T1000 (cell line): Measurements from ENCODE around the gene CHRNB1.

Source experiments
- DNase-seq: peaks from one replicate; lab custom pipeline; 2025; ENCODE audit warnings: mixed read lengths; lab: John Stamatoyannopoulos, UW

CHRNB1 gene

DNA sequence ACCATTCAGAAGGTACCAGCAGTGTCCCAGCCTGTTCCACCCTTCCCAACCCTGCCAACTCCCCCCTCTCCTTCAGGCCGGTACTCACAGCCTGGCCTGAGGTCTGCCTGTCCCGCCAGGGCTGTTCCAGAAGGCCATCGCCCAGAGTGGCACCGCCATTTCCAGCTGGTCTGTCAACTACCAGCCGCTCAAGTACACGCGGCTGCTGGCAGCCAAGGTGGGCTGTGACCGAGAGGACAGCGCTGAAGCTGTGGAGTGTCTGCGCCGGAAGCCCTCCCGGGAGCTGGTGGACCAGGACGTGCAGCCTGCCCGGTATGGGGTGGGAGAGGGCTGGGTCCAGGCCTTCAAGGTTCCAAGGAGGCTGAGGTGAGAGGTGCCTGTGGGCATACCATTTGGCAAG lies 30.0 kb upstream of the CHRNB1 start:
- no peak for DNase-seq

GRCh38 chr17:7415784-7416183 lies 29.1 kb upstream of the CHRNB1 start:
- no peak for DNase-seq

GRCh38 chr17:7416323-7416722 lies 28.5 kb upstream of the CHRNB1 start:
- DNase-seq = no peak

DNA sequence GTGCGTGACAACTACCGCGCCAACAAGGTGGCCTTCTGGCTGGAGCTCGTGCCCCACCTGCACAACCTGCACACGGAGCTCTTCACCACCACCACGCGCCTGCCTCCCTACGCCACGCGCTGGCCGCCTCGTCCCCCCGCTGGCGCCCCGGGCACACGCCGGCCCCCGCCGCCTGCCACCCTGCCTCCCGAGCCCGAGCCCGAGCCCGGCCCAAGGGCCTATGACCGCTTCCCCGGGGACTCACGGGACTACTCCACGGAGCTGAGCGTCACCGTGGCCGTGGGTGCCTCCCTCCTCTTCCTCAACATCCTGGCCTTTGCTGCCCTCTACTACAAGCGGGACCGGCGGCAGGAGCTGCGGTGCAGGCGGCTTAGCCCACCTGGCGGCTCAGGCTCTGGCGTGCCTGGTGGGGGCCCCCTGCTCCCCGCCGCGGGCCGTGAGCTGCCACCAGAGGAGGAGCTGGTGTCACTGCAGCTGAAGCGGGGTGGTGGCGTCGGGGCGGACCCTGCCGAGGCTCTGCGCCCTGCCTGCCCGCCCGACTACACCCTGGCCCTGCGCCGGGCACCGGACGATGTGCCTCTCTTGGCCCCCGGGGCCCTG lies 27.7 kb upstream of the CHRNB1 start:
- no peak for DNase-seq

- no peak for DNase-seq
These were observed 26.2 kb upstream of the CHRNB1 start for GRCh38 chr17:7418472-7419152.

- no peak for DNase-seq
These were observed 24.8 kb upstream of the CHRNB1 start, which contains the start of gene SPEM1 for GRCh38 chr17:7419819-7420610. Gene SPEM1 (plus strand): TSS chr17:7420324. CDS start chr17:7420385, 61 bp downstream.

GRCh38 chr17:7421186-7421585 lies 23.7 kb upstream of the CHRNB1 start:
- DNase-seq = no peak

DNA sequence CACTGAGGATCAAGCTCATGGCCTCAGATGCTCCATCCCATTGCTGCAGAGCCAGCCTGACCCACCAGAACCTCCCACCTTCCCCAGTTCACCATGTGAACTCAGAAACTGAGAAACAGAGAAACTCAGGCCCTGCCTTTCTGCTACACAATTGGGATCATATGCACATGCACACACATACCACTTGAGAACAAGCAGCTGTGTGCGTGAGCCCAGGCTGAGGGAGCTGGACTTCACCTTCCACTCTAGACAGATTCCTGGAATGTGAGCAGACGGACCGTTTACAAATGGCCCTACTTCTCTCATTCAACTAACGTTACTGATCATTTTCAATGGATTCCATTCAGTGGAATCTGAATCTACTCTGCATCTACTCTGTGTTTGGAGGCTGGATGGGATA lies 21.2 kb upstream of the CHRNB1 start:
- DNase-seq = no peak

- no peak for DNase-seq
These were observed 19.5 kb upstream of the CHRNB1 start, which contains the start of gene SPEM2 for GRCh38 chr17:7425316-7425715. Gene SPEM2 (plus strand): TSS chr17:7425616. CDS start chr17:7425689, 73 bp downstream.

DNA sequence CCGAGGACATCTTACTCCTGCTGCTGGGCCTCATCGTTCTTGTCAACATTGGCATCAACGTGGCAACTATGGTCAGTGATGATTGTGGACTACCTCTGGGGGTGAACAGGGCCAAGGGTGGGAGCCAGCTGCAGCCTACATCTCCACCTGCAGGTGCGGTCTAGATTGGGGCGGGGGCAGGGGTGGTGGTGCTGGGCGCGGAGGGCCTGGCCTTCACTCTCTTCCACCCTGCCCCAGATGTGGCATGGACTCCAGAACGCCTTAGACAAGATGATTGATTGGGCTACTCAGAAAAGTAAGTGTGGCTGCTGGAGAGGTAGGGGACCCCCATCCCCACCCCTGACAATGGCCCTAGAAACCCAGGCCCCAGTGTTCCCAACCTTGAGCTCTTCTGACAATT lies 19.1 kb upstream of the CHRNB1 start:
- DNase-seq = no peak

GRCh38 chr17:7426203-7426863 lies 18.5 kb upstream of the CHRNB1 start:
- DNase-seq = no peak

DNA sequence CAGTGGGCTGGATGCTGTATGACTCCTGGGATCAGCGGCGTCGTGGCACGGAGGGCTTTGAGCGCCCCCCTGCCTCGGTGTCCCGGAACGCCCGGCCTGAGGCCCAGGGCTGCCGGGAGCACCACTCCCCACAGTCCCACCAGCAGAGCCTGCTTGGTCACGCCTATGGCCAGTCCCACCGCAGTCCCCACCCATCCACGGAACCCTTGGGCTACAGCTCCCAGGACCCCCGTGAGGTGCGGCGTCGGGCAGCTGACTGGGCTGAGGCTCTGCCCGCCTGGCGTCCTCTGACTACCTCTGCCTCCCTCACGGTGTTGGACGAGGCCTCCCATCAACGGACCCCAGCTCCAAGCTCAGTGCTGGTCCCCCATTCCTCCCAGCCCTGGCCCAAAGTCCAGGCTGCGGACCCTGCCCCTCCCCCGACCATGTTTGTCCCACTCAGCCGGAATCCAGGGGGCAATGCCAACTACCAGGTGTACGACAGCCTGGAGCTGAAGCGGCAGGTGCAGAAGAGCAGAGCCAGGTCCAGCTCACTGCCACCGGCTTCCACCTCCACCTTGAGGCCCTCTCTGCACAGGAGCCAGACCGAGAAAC lies 17.9 kb upstream of the CHRNB1 start:
- no peak for DNase-seq

DNA sequence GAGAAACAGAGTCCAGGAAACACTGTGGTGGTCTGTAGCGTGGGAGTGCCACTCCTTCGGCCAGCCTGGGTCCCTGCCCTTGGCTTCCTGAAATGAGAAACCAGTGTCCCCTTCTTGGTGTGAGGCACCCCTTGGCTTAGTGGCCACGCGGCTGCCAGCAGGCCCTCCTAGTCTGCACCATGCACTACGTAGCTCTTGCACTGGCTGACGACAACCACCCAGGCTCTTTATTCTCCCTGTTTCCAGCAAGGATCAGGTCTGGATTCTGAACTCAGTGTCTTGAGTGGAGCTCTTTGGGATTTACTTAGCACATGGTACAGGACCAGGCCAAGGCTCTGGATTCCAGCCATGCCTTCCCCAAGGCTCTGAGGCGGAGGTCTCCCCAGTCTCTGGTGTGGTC lies 17.3 kb upstream of the CHRNB1 start:
- no peak for DNase-seq

- DNase-seq = no peak
These were observed 16.3 kb upstream of the CHRNB1 start, which contains the start of gene SPEM3 for GRCh38 chr17:7428557-7428956. Gene SPEM3 (plus strand): TSS chr17:7428857. CDS start chr17:7428903, 46 bp downstream.

DNA sequence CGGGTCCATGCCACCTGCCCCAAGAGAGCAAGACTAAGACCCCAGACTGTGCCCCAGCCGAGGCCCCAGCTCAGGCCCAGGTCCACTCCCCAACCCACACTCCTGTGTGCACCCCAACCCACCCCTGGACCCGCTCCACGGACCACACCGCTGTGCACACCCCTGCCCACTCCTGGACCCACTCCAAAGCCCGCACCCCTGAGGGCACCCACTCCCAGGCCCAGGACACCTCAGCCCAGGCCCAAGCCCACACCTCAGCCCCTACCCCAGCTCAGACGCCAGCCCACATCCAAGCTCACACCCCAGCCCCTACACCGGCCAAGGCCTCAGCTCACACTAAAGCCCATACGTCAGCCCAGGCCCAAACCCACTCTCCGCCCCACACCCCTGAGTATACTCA lies 15.1 kb upstream of the CHRNB1 start:
- no peak for DNase-seq

GRCh38 chr17:7431231-7431630 lies 13.6 kb upstream of the CHRNB1 start:
- DNase-seq = no peak

DNA sequence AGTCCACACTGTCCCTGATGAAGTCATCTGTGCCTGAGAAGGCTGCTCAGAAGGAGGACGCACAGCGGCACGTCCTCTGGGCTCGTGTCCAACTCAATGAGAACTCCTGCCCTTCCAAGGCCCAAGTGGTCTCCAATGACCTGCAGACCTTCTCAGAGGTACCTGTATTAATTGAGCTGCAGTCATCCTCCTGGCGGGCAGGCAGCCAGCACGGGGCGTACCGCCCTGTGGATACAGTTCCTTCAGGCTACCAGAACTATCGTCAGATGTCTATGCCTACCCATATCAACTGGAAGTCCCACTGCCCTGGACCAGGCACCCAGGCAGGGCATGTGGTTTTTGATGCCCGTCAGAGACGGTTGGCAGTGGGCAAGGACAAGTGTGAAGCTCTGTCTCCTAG lies 12.6 kb upstream of the CHRNB1 start:
- DNase-seq = no peak

- no peak for DNase-seq
These were observed 8.9 kb upstream of the CHRNB1 start for GRCh38 chr17:7435676-7436555.

- peak; percentile 74 for DNase-seq
These were observed 8.1 kb upstream of the CHRNB1 start for GRCh38 chr17:7436556-7437368.

DNA sequence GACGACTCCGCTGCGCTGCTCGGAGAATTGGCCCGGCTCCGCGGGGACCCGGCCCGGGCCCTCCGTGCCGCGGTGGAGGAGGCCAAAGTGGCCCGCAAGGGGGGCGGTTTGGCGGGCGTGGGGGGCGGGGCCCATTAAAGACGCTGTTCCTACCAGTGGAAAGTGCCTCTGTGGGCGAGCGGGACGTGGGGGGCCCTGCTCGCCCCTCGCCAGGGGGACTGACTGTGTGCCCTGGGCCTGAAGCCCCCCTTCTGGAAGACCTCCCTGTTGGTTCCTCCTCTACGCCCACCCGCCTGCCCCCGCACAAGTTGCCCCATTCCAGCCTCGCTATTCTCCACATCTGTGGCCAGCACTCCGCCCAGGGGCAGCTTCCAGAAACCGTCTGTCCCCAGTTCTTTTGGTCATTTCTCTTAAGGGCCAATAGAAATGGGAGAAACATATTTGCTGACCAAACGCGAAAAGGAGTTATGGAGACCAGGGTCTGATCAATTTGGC lies 7.4 kb upstream of the CHRNB1 start:
- no peak for DNase-seq
